SU-DHL-6 (cell line): Measurements from ENCODE around the gene ASTN2.

Experiments used
- H2AFZ ChIP-seq: fragments of 200-600 bp; sonication (generic); 2 replicates; pipeline ENCODE4 v1.6.1; 2014; ENCODE audit warnings: low read depth, mild to moderate bottlenecking, moderate library complexity, mixed read lengths, antibody characterized with exemption, low read length; ENCODE audit not compliant: severe bottlenecking
- H3F3A ChIP-seq: fragments of 200-600 bp; shearing (Covaris generic); 2 replicates; pipeline ENCODE4 v1.6.0; 2016; ENCODE audit warnings: antibody characterized with exemption, mild to moderate bottlenecking; ENCODE audit not compliant: insufficient read depth
- H3K27ac ChIP-seq: fragments of 200-600 bp; sonication (generic); 2 replicates; pipeline ENCODE4 v1.5.1; 2016; ENCODE audit warnings: low read depth, mild to moderate bottlenecking, low read length, moderate library complexity, mixed read lengths
- H3K27me3 ChIP-seq: fragments of 200-600 bp; sonication (generic), shearing (Covaris generic); 2 replicates; pipeline ENCODE4 v1.6.0; 2014; ENCODE audit warnings: mild to moderate bottlenecking, low read length
- H3K36me3 ChIP-seq: fragments of 200-600 bp; sonication (generic); 2 replicates; pipeline ENCODE4 v1.6.1; 2014; ENCODE audit warnings: mild to moderate bottlenecking, low read length, mixed read lengths
- H3K4me2 ChIP-seq: fragments of 300-600, 200-600 bp; shearing (Covaris generic), sonication (generic); 2 replicates; pipeline ENCODE4 v1.6.0; 2014; ENCODE audit warnings: low read length, low read depth, mild to moderate bottlenecking; ENCODE audit not compliant: poor library complexity, severe bottlenecking
- H3K4me3 ChIP-seq: fragments of 200-600 bp; sonication (generic); 2 replicates; pipeline ENCODE4 v1.5.1; 2014; ENCODE audit warnings: antibody characterized with exemption, low read length, mild to moderate bottlenecking, mixed read lengths; ENCODE audit not compliant: insufficient read depth, poor library complexity, severe bottlenecking
- H3K79me2 ChIP-seq: fragments of 200-600 bp; sonication (generic); 2 replicates; pipeline ENCODE4 v1.6.1; 2014; ENCODE audit warnings: mild to moderate bottlenecking, low read length, moderate library complexity; ENCODE audit not compliant: insufficient read depth
- H3K9ac ChIP-seq: fragments of 200-600 bp; sonication (generic); 2 replicates; pipeline ENCODE4 v1.7.0; 2014; ENCODE audit warnings: mild to moderate bottlenecking, low read length
- H3K9me2 ChIP-seq: fragments of 200-600 bp; sonication (generic); replicated peaks from 2 replicates; pipeline ENCODE4 v1.6.1; 2014; ENCODE audit warnings: low read length; ENCODE audit not compliant: insufficient read depth
- H3K9me3 ChIP-seq: fragments of 200-600 bp; sonication (generic); 2 replicates; pipeline ENCODE4 v1.6.1; 2014; ENCODE audit warnings: low read length, mixed read lengths; ENCODE audit not compliant: insufficient read depth
- H4K20me1 ChIP-seq: fragments of 200-600 bp; sonication (generic); 2 replicates; pipeline ENCODE4 v1.6.1; 2014; ENCODE audit warnings: low read depth, mild to moderate bottlenecking, antibody characterized with exemption, low read length, moderate library complexity, mixed read lengths
- CTCF ChIP-seq: fragments of 200-600 bp; sonication (generic); IDR thresholded peaks from one replicate; pipeline ENCODE4 v1.5.1; 2017; ENCODE audit warnings: antibody characterized with exemption, mild to moderate bottlenecking, low read length, moderate library complexity; ENCODE audit not compliant: insufficient read depth, poor library complexity, severe bottlenecking
- EZH2phosphoT487 ChIP-seq: fragments of 200-600 bp; sonication (generic), shearing (Covaris generic); conservative IDR thresholded peaks from 2 replicates; pipeline ENCODE4 v1.6.1; 2018; ENCODE audit warnings: mild to moderate bottlenecking, antibody characterized with exemption, low read length, moderate library complexity, mixed read lengths

The ASTN2 gene

GRCh38 chr9:116393198-116393597 is 1021.7 kb downstream of the ASTN2 start:
- H3K9ac ChIP-seq = no peak overlapping the region
- no peaks in the 10 kb centered on the region for H3K79me2 ChIP-seq
- H3K36me3 ChIP-seq = no peaks in the 10 kb centered on the region
- no peak overlapping the region for H3K4me3 ChIP-seq
- H3K9me2 ChIP-seq = no peaks in the 10 kb centered on the region
- TF ChIP-seq CTCF = no peak
- TF ChIP-seq EZH2phosphoT487 = no peak
- no peaks in the 10 kb centered on the region for H3F3A ChIP-seq
- no peak overlapping the region for H3K27ac ChIP-seq
- no peak overlapping the region for H3K4me2 ChIP-seq
- H3K9me3 ChIP-seq = no peaks in the 10 kb centered on the region
- no peaks in the 10 kb centered on the region for H3K27me3 ChIP-seq
- H4K20me1 ChIP-seq = no peaks in the 10 kb centered on the region
- no peak overlapping the region for H2AFZ ChIP-seq

GRCh38 chr9:116391306-116391900 is 1023.5 kb downstream of the ASTN2 start:
- TF ChIP-seq EZH2phosphoT487 (no peak), CTCF (no peak)

GRCh38 chr9:116390303-116391228 is 1024.3 kb downstream of the ASTN2 start:
- no peak for TF ChIP-seq EZH2phosphoT487
- TF ChIP-seq CTCF = no peak
- Histone ChIP-seq H3K27ac (no peak overlapping the region), H3K79me2 (no peaks in the 10 kb centered on the region), H2AFZ (no peak overlapping the region), H3K27me3 (no peaks in the 10 kb centered on the region), H3K4me3 (no peak overlapping the region), H3K9me2 (no peaks in the 10 kb centered on the region), H3K9ac (no peak overlapping the region), H3K9me3 (no peaks in the 10 kb centered on the region), H3K4me2 (no peak overlapping the region), H3K36me3 (no peaks in the 10 kb centered on the region), H3F3A (no peaks in the 10 kb centered on the region), H4K20me1 (no peaks in the 10 kb centered on the region)

More at GRCh38 chr9:116391306-116391900, 1023.5 kb downstream of the ASTN2 start:
- H2AFZ ChIP-seq = no peak overlapping the region
- no peaks in the 10 kb centered on the region for H3K9me2 ChIP-seq
- H3K27ac ChIP-seq = no peak overlapping the region
- H3K9me3 ChIP-seq = no peaks in the 10 kb centered on the region
- H3K4me3 ChIP-seq = no peak overlapping the region
- H3K9ac ChIP-seq = no peak overlapping the region
- no peaks in the 10 kb centered on the region for H3K27me3 ChIP-seq
- no peaks in the 10 kb centered on the region for H4K20me1 ChIP-seq
- no peaks in the 10 kb centered on the region for H3F3A ChIP-seq
- no peaks in the 10 kb centered on the region for H3K79me2 ChIP-seq
- no peaks in the 10 kb centered on the region for H3K36me3 ChIP-seq
- no peak overlapping the region for H3K4me2 ChIP-seq
